HG03066 (cell line): Measurements from ENCODE around the gene SYNGR3.
"Not testable (repeated sequence)": the region's sequence is repeated elsewhere in the genome, so short reads cannot be mapped to it uniquely, and the experiment has no call there.

Experiments used
- ATAC-seq: cut with Tn5 transposase; IDR thresholded peaks from one replicate; pipeline ENCODE4 v1.9.1; 2021; ENCODE audit warnings: low read depth; ENCODE audit not compliant: unreplicated experiment

SYNGR3 gene

GRCh38 chr16:2027024-2028010 is 37.5 kb downstream of the SYNGR3 start:
- no peak for ATAC-seq

- ATAC-seq = no peak
Observed at GRCh38 chr16:2028146-2028545, 38.4 kb downstream of the SYNGR3 start.

- no peak for ATAC-seq
Observed at GRCh38 chr16:2028620-2029220, 39.0 kb downstream of the SYNGR3 start.

GRCh38 chr16:2029350-2029749 is 39.6 kb downstream of the SYNGR3 start:
- no peak for ATAC-seq

GRCh38 chr16:2030036-2030435 is 40.3 kb downstream of the SYNGR3 start:
- ATAC-seq = no peak

GRCh38 chr16:2031081-2031577 is 41.4 kb downstream of the SYNGR3 start:
- no peak for ATAC-seq

GRCh38 chr16:2032285-2033056 is 42.7 kb downstream of the SYNGR3 start:
- no peak for ATAC-seq

GRCh38 chr16:2033057-2033908 is 43.5 kb downstream of the SYNGR3 start:
- no peak for ATAC-seq

- ATAC-seq = not testable (repeated sequence)
Observed at GRCh38 chr16:2033909-2034695, 44.3 kb downstream of the SYNGR3 start.

- no peak for ATAC-seq
Observed at GRCh38 chr16:2034696-2035430, 45.1 kb downstream of the SYNGR3 start.

GRCh38 chr16:2035431-2036199 is 45.8 kb downstream of the SYNGR3 start:
- ATAC-seq = no peak

- no peak for ATAC-seq
Observed at GRCh38 chr16:2036200-2036966, 46.6 kb downstream of the SYNGR3 start.

- no peak for ATAC-seq
Observed at GRCh38 chr16:2037115-2037514, 47.3 kb downstream of the SYNGR3 start.

GRCh38 chr16:2037647-2038381 is 48.0 kb downstream of the SYNGR3 start:
- no peak for ATAC-seq

- ATAC-seq = no peak
Observed at GRCh38 chr16:2038382-2039231, 48.8 kb downstream of the SYNGR3 start.
